Measurements from ENCODE around the gene PHACTR4. TPM values are rescaled to one million over a fixed set of nuclear protein-coding genes. Genes with fewer than 3 reads are reported as not detected.

Gene PHACTR4
- total and polyA plus RNA-seq, 9 of the 15 experiments (the other 6 are each of a cell fraction or from before 2014, with no cell fraction given): 6.4 to 43.6 (median 14.2) TPM

DNA sequence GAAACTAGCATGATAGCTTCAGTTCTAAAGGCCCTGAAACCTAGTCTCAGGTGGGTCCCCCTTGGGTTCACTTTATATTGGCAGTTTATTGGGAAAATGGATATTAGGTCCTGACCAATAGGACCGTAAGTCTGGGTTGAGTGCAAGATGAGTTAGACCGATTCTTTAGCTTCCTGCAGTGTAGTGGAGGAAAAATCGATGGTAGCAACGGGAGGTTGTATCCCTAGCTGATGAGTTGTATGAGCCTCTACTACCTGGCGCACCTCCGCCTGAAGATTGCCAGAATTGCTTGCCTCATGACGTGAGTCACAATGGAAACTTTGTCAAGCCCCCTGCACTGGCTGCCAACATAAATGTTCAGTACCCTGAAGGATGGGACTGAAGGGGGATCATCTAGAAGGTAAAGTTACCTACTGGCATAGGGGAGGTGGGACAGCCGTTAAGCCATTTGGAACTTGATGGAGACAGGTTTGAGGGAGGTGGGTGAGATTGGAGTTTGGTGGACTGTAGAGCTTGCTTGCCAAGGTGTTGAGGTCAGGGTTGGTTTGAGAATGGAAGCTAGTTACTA lies 140.2 kb downstream of the PHACTR4 start (continued):
- TF ChIP-seq, protein P1, sequence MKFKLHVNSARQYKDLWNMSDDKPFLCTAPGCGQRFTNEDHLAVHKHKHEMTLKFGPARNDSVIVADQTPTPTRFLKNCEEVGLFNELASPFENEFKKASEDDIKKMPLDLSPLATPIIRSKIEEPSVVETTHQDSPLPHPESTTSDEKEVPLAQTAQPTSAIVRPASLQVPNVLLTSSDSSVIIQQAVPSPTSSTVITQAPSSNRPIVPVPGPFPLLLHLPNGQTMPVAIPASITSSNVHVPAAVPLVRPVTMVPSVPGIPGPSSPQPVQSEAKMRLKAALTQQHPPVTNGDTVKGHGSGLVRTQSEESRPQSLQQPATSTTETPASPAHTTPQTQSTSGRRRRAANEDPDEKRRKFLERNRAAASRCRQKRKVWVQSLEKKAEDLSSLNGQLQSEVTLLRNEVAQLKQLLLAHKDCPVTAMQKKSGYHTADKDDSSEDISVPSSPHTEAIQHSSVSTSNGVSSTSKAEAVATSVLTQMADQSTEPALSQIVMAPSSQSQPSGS (CRISPR knock-in tag; IDR thresholded peaks at IDR 0.05): no peak
- peak; percentile 87; the same call in 1 of the 2 replicates for TF ChIP-seq HLTF (IDR thresholded peaks at IDR 0.05)
- TF ChIP-seq ZC3H8 (IDR thresholded peaks at IDR 0.05): no peak
- no peak for TF ChIP-seq CBFB (CRISPR knock-in tag; IDR thresholded peaks at IDR 0.05)
- no peak for TF ChIP-seq ZNF830 (CRISPR knock-in tag; IDR thresholded peaks at IDR 0.05)
- TF ChIP-seq, protein P2, sequence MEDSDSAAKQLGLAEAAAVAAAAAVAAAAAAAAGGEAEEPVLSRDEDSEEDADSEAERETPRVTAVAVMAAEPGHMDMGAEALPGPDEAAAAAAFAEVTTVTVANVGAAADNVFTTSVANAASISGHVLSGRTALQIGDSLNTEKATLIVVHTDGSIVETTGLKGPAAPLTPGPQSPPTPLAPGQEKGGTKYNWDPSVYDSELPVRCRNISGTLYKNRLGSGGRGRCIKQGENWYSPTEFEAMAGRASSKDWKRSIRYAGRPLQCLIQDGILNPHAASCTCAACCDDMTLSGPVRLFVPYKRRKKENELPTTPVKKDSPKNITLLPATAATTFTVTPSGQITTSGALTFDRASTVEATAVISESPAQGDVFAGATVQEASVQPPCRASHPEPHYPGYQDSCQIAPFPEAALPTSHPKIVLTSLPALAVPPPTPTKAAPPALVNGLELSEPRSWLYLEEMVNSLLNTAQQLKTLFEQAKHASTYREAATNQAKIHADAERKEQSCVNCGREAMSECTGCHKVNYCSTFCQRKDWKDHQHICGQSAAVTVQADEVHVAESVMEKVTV (CRISPR knock-in tag; IDR thresholded peaks at IDR 0.05): no peak
- no peak for TF ChIP-seq ZNF589 (CRISPR knock-in tag; IDR thresholded peaks at IDR 0.05; ENCODE audit: low read depth)
- TF ChIP-seq E2F3 (CRISPR knock-in tag; IDR thresholded peaks at IDR 0.05): no peak
- TF ChIP-seq ZNF134 (CRISPR knock-in tag; conservative IDR thresholded peaks at IDR 0.05): no peak
- no peak for TF ChIP-seq GATAD2B (IDR thresholded peaks at IDR 0.05; ENCODE audit: borderline replicate concordance)
- TF ChIP-seq, protein P3, sequence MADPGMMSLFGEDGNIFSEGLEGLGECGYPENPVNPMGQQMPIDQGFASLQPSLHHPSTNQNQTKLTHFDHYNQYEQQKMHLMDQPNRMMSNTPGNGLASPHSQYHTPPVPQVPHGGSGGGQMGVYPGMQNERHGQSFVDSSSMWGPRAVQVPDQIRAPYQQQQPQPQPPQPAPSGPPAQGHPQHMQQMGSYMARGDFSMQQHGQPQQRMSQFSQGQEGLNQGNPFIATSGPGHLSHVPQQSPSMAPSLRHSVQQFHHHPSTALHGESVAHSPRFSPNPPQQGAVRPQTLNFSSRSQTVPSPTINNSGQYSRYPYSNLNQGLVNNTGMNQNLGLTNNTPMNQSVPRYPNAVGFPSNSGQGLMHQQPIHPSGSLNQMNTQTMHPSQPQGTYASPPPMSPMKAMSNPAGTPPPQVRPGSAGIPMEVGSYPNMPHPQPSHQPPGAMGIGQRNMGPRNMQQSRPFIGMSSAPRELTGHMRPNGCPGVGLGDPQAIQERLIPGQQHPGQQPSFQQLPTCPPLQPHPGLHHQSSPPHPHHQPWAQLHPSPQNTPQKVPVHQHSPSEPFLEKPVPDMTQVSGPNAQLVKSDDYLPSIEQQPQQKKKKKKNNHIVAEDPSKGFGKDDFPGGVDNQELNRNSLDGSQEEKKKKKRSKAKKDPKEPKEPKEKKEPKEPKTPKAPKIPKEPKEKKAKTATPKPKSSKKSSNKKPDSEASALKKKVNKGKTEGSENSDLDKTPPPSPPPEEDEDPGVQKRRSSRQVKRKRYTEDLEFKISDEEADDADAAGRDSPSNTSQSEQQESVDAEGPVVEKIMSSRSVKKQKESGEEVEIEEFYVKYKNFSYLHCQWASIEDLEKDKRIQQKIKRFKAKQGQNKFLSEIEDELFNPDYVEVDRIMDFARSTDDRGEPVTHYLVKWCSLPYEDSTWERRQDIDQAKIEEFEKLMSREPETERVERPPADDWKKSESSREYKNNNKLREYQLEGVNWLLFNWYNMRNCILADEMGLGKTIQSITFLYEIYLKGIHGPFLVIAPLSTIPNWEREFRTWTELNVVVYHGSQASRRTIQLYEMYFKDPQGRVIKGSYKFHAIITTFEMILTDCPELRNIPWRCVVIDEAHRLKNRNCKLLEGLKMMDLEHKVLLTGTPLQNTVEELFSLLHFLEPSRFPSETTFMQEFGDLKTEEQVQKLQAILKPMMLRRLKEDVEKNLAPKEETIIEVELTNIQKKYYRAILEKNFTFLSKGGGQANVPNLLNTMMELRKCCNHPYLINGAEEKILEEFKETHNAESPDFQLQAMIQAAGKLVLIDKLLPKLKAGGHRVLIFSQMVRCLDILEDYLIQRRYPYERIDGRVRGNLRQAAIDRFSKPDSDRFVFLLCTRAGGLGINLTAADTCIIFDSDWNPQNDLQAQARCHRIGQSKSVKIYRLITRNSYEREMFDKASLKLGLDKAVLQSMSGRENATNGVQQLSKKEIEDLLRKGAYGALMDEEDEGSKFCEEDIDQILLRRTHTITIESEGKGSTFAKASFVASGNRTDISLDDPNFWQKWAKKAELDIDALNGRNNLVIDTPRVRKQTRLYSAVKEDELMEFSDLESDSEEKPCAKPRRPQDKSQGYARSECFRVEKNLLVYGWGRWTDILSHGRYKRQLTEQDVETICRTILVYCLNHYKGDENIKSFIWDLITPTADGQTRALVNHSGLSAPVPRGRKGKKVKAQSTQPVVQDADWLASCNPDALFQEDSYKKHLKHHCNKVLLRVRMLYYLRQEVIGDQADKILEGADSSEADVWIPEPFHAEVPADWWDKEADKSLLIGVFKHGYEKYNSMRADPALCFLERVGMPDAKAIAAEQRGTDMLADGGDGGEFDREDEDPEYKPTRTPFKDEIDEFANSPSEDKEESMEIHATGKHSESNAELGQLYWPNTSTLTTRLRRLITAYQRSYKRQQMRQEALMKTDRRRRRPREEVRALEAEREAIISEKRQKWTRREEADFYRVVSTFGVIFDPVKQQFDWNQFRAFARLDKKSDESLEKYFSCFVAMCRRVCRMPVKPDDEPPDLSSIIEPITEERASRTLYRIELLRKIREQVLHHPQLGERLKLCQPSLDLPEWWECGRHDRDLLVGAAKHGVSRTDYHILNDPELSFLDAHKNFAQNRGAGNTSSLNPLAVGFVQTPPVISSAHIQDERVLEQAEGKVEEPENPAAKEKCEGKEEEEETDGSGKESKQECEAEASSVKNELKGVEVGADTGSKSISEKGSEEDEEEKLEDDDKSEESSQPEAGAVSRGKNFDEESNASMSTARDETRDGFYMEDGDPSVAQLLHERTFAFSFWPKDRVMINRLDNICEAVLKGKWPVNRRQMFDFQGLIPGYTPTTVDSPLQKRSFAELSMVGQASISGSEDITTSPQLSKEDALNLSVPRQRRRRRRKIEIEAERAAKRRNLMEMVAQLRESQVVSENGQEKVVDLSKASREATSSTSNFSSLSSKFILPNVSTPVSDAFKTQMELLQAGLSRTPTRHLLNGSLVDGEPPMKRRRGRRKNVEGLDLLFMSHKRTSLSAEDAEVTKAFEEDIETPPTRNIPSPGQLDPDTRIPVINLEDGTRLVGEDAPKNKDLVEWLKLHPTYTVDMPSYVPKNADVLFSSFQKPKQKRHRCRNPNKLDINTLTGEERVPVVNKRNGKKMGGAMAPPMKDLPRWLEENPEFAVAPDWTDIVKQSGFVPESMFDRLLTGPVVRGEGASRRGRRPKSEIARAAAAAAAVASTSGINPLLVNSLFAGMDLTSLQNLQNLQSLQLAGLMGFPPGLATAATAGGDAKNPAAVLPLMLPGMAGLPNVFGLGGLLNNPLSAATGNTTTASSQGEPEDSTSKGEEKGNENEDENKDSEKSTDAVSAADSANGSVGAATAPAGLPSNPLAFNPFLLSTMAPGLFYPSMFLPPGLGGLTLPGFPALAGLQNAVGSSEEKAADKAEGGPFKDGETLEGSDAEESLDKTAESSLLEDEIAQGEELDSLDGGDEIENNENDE (IDR thresholded peaks at IDR 0.05; ENCODE audit: low read depth, low read length): peak; percentile 51
- no peak; the same call in 1 of the 2 replicates for TF ChIP-seq ZFP30 (CRISPR knock-in tag; IDR thresholded peaks at IDR 0.05; ENCODE audit: borderline replicate concordance)
- TF ChIP-seq HNRNPUL1 (IDR thresholded peaks at IDR 0.05; ENCODE audit: low read length): peak; percentile 90
- TF ChIP-seq ADNP (tag; IDR thresholded peaks at IDR 0.05): no peak
- TF ChIP-seq SRSF1 (IDR thresholded peaks at IDR 0.05; ENCODE audit: low read depth, low read length): no peak
- no peak for TF ChIP-seq ELF1 (tag; IDR thresholded peaks at IDR 0.05)

All from K562 (cell line).